Measurements from ENCODE around the gene NRN1L.

Gene NRN1L

DNA sequence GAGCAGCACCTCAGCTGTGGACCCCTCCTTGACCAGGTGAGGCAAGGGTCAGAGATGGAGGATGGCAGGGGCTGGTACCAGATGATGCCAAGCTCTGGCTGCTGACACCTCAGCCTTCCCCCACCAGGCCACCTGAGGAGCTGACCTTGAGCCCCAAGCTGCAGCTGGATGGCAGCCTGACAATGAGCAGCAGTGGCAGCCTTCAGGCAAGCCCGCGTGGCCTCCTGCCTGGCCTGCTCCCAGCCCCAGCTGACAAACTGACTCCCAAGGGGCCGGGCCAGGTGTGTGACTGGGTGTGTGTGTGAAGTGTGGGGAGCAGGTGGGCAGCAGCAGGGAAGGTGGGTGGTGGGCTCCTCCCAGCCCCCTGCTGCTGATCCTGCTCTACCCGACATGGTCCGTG is 4.7 kb upstream of the NRN1L start:
- TF ChIP-seq CEBPB (IDR thresholded peaks at IDR 0.05) (no peak), CREB1 (IDR thresholded peaks at IDR 0.05; ENCODE audit: low read depth) (no peak)
- TF ChIP-seq, protein P1, sequence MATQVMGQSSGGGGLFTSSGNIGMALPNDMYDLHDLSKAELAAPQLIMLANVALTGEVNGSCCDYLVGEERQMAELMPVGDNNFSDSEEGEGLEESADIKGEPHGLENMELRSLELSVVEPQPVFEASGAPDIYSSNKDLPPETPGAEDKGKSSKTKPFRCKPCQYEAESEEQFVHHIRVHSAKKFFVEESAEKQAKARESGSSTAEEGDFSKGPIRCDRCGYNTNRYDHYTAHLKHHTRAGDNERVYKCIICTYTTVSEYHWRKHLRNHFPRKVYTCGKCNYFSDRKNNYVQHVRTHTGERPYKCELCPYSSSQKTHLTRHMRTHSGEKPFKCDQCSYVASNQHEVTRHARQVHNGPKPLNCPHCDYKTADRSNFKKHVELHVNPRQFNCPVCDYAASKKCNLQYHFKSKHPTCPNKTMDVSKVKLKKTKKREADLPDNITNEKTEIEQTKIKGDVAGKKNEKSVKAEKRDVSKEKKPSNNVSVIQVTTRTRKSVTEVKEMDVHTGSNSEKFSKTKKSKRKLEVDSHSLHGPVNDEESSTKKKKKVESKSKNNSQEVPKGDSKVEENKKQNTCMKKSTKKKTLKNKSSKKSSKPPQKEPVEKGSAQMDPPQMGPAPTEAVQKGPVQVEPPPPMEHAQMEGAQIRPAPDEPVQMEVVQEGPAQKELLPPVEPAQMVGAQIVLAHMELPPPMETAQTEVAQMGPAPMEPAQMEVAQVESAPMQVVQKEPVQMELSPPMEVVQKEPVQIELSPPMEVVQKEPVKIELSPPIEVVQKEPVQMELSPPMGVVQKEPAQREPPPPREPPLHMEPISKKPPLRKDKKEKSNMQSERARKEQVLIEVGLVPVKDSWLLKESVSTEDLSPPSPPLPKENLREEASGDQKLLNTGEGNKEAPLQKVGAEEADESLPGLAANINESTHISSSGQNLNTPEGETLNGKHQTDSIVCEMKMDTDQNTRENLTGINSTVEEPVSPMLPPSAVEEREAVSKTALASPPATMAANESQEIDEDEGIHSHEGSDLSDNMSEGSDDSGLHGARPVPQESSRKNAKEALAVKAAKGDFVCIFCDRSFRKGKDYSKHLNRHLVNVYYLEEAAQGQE (IDR thresholded peaks at IDR 0.05; ENCODE audit: low read depth), result no peak

DNA sequence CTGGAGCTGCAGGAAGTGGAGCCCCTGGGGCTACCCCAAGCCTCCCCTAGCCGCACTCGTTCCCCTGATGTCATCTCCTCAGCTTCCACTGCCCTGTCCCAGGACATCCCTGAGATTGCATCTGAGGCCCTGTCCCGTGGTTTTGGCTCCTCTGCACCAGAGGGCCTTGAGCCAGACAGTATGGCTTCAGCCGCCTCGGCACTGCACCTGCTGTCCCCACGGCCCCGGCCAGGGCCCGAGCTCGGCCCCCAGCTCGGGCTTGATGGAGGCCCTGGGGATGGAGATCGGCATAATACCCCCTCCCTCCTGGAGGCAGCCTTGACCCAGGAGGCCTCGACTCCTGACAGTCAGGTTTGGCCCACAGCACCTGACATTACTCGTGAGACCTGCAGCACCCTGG is 4.1 kb upstream of the NRN1L start:
- TF ChIP-seq ZBTB7A (IDR thresholded peaks at IDR 0.05; ENCODE audit: low read depth) (no peak), TCF12 (IDR thresholded peaks at IDR 0.05; ENCODE audit: low read depth) (no peak), TAF1 (IDR thresholded peaks at IDR 0.05; ENCODE audit: low read depth) (no peak), CEBPB (IDR thresholded peaks at IDR 0.05) (no peak), NFIC (IDR thresholded peaks at IDR 0.05) (no peak), FOXM1 (IDR thresholded peaks at IDR 0.05; ENCODE audit: borderline replicate concordance, low read depth) (no peak), TEAD4 (IDR thresholded peaks at IDR 0.05) (no peak), YY1 (IDR thresholded peaks at IDR 0.05; ENCODE audit: low read depth) (no peak), EP300 (IDR thresholded peaks at IDR 0.05; ENCODE audit: borderline replicate concordance) (no peak), EGR1 (IDR thresholded peaks at IDR 0.05) (no peak), RAD21 (IDR thresholded peaks at IDR 0.05; ENCODE audit: low read depth) (no peak), CREB1 (IDR thresholded peaks at IDR 0.05; ENCODE audit: low read depth) (no peak)
- TF ChIP-seq, protein P2, sequence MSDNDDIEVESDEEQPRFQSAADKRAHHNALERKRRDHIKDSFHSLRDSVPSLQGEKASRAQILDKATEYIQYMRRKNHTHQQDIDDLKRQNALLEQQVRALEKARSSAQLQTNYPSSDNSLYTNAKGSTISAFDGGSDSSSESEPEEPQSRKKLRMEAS (IDR thresholded peaks at IDR 0.05), result no peak
- TF ChIP-seq, protein P1 (IDR thresholded peaks at IDR 0.05; ENCODE audit: low read depth), result no peak
- TF ChIP-seq, protein P3, sequence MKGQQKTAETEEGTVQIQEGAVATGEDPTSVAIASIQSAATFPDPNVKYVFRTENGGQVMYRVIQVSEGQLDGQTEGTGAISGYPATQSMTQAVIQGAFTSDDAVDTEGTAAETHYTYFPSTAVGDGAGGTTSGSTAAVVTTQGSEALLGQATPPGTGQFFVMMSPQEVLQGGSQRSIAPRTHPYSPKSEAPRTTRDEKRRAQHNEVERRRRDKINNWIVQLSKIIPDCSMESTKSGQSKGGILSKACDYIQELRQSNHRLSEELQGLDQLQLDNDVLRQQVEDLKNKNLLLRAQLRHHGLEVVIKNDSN (IDR thresholded peaks at IDR 0.05), result no peak

DNA sequence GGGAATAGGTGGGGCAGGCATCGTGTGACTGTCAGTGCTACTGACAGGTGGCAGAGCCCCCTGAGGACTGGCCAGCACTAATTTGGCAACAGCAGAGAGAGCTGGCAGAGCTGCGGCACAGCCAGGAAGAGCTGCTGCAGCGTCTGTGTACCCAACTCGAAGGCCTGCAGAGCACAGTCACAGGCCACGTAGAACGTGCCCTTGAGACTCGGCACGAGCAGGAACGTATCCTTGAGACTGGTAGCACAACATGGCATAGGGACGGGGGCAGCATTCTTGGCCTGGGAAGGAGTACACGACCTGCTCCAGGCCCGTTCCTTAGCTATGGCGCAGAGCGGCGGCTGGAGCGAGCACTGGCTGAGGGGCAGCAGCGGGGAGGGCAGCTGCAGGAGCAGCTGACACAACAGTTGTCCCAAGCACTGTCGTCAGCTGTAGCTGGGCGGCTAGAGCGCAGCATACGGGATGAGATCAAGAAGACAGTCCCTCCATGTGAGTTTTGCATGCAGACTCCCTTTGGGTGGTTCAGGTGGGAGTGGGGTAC is 3.0 kb upstream of the NRN1L start:
- no peak for TF ChIP-seq YY1 (IDR thresholded peaks at IDR 0.05; ENCODE audit: low read depth)

DNA sequence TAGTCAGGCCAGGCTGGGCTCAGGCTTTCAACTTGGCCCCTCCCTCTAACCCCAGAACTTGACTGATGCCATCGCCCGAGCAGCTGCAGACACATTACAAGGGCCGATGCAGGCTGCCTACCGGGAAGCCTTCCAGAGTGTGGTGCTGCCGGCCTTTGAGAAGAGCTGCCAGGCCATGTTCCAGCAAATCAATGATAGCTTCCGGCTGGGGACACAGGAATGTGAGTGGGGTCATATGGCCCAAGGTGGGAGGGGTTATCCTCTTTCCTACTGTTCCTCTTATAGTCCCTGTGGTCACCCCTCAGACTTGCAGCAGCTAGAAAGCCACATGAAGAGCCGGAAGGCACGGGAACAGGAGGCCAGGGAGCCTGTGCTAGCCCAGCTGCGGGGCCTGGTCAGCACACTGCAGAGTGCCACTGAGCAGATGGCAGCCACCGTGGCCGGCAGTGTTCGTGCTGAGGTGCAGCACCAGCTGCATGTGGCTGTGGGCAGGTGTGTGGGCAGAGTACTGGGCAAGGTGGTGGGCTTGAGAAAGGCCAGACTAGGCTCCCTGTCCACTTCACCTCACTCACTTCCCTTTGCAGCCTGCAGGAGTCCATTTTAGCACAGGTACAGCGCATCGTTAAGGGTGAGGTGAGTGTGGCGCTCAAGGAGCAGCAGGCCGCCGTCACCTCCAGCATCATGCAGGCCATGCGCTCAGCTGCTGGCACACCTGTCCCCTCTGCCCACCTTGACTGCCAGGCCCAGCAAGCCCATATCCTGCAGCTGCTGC is 2.1 kb upstream of the NRN1L start:
- TF ChIP-seq EP300 (IDR thresholded peaks at IDR 0.05; ENCODE audit: borderline replicate concordance), result no peak
- TF ChIP-seq, protein P3 (IDR thresholded peaks at IDR 0.05), result no peak
- TF ChIP-seq EGR1 (IDR thresholded peaks at IDR 0.05), result no peak
- TF ChIP-seq ZBTB7A (IDR thresholded peaks at IDR 0.05; ENCODE audit: low read depth), result no peak
- no peak for TF ChIP-seq CEBPB (IDR thresholded peaks at IDR 0.05)
- TF ChIP-seq, protein P1 (IDR thresholded peaks at IDR 0.05; ENCODE audit: low read depth), result no peak
- TF ChIP-seq CREB1 (IDR thresholded peaks at IDR 0.05; ENCODE audit: low read depth), result no peak
- TF ChIP-seq, protein P2 (IDR thresholded peaks at IDR 0.05), result no peak
- no peak for TF ChIP-seq FOXM1 (IDR thresholded peaks at IDR 0.05; ENCODE audit: borderline replicate concordance, low read depth)
- TF ChIP-seq TEAD4 (IDR thresholded peaks at IDR 0.05), result no peak
